GOT3 (cell line): ENCODE measurements around the gene ACER3.

Experiments used
- DNase-seq: peaks from one replicate; lab custom pipeline; 2025; ENCODE audit warnings: mixed read lengths; lab: John Stamatoyannopoulos, UW

ACER3 gene

GRCh38 chr11:77074626-77075221, 214.0 kb downstream of the ACER3 start:
- DNase-seq = no peak

- DNase-seq = no peak
Observed at GRCh38 chr11:77075425-77075905, 214.7 kb downstream of the ACER3 start.
